Stimulated activated CD8-positive, alpha-beta memory T cell treated with anti-CD3 and anti-CD28 coated beads, Interleukin-4, amount 100 ng/mL, for 24 hours (primary cell): Measurements from ENCODE around the gene SULT6B1.
"Not testable (repeated sequence)": the region's sequence is repeated elsewhere in the genome, so short reads cannot be mapped to it uniquely, and the experiment has no call there.

Source experiments
- DNase-seq: peaks from one replicate; pipeline ENCODE4 v3.0.0-alpha.2; 2020; ENCODE audit warnings: low read depth

SULT6B1 gene

GRCh38 chr2:37188570-37188969 lies at the start of gene SULT6B1:
Gene SULT6B1, minus strand, starts transcription at chr2:37188670. Its CDS starts 30 bp downstream, at chr2:37188640.
- no peak for DNase-seq

- DNase-seq, result no peak
Measured at GRCh38 chr2:37232131-37232933, 43.9 kb upstream of the SULT6B1 start.

GRCh38 chr2:37231241-37232130 lies 43.0 kb upstream of the SULT6B1 start, which contains the start of the genes CEBPZ and NDUFAF7:
Gene CEBPZ, minus strand, starts transcription at chr2:37231596. Its CDS starts 29 bp downstream, at chr2:37231567.
Gene NDUFAF7, plus strand, starts transcription at chr2:37231658. Its CDS starts 48 bp downstream, at chr2:37231706.
- peak; percentile 82 for DNase-seq

GRCh38 chr2:37230581-37230980 lies 42.1 kb upstream of the SULT6B1 start:
- no peak for DNase-seq

- DNase-seq, result no peak
Measured at GRCh38 chr2:37228788-37229187, 40.3 kb upstream of the SULT6B1 start.

GRCh38 chr2:37226863-37227262 lies 38.4 kb upstream of the SULT6B1 start:
- no peak for DNase-seq

GRCh38 chr2:37225129-37225528 lies 36.7 kb upstream of the SULT6B1 start:
- DNase-seq, result not testable (repeated sequence)

- DNase-seq, result no peak
Measured at GRCh38 chr2:37224063-37224462, 35.6 kb upstream of the SULT6B1 start.

- no peak for DNase-seq
Measured at GRCh38 chr2:37223131-37223530, 34.7 kb upstream of the SULT6B1 start.

GRCh38 chr2:37219046-37219445 lies 30.6 kb upstream of the SULT6B1 start:
- DNase-seq, result no peak

GRCh38 chr2:37215250-37215649 lies 26.8 kb upstream of the SULT6B1 start:
- no peak for DNase-seq

- DNase-seq, result no peak
Measured at GRCh38 chr2:37211939-37212338, 23.5 kb upstream of the SULT6B1 start.

- DNase-seq, result no peak
Measured at GRCh38 chr2:37211212-37211611, 22.7 kb upstream of the SULT6B1 start.

GRCh38 chr2:37206760-37207159 lies 18.3 kb upstream of the SULT6B1 start:
- not testable (repeated sequence) for DNase-seq

- no peak for DNase-seq
Measured at GRCh38 chr2:37205689-37206341, 17.3 kb upstream of the SULT6B1 start.

- not testable (repeated sequence) for DNase-seq
Measured at GRCh38 chr2:37205071-37205661, 16.7 kb upstream of the SULT6B1 start.

- no peak for DNase-seq
Measured at GRCh38 chr2:37203708-37204107, 15.2 kb upstream of the SULT6B1 start.

- DNase-seq, result peak; percentile 20
Measured at GRCh38 chr2:37201766-37202165, 13.3 kb upstream of the SULT6B1 start.

- no peak for DNase-seq
Measured at GRCh38 chr2:37201208-37201607, 12.7 kb upstream of the SULT6B1 start.

GRCh38 chr2:37198681-37199065 lies 10.2 kb upstream of the SULT6B1 start:
- no peak for DNase-seq

- peak; percentile 83 for DNase-seq
Measured at GRCh38 chr2:37196320-37197195, 8.1 kb upstream of the SULT6B1 start, which contains the start of gene CEBPZOS. Gene CEBPZOS, plus strand, starts transcription at chr2:37196496. Its CDS starts 3,209 bp downstream, at chr2:37199705.
